UCSD-AML1 (cell line): Measurements from ENCODE around the gene ZNF624.
A peak's percentile ranks its signal among the peaks of the same experiment; 100 is the strongest.
"Not testable (repeated sequence)": the region's sequence is repeated elsewhere in the genome, so short reads cannot be mapped to it uniquely, and the experiment has no call there.

ENCODE experiments used
- DNase-seq: peaks from one replicate; lab custom pipeline; 2025; ENCODE audit not compliant: unreplicated experiment; lab: John Stamatoyannopoulos, UW

Gene ZNF624

DNA sequence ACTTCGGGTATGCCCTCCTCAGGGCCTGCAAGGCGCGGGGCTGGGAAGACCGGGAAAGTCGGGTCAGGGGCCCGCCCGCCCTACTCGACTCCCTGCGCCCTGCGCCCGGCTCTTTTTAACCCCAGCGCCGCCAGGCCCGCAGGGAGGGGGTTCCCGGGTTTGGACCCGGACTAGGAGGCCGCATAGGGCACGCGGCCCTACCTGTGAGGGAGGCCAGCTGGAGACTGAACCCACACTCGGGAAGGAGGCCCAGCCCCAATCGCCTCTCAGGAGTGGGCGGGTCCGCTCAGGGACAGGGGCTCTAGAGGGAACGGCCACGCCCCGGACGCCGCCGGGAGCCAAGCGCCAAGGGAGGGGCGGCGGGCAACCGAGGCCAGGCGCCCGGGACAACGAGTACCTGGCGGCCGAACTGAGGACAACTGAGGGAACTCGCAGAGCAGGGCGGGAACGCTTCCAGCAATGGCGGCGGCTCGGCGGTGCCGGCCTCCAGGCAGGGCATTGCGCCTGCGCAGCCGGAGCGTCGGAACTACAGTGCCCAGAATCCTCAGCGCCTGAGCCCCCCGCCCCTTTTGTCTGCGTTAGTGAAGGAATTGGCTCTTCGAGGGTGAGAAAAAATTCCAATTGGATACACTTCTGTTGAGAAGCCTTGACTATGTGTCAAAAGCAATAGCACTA lies at the start of gene ZNF624:
Gene ZNF624, minus strand, starts transcription at position 484 of the 675 bp plus-strand sequence.
- DNase-seq = peak; percentile 94

DNA sequence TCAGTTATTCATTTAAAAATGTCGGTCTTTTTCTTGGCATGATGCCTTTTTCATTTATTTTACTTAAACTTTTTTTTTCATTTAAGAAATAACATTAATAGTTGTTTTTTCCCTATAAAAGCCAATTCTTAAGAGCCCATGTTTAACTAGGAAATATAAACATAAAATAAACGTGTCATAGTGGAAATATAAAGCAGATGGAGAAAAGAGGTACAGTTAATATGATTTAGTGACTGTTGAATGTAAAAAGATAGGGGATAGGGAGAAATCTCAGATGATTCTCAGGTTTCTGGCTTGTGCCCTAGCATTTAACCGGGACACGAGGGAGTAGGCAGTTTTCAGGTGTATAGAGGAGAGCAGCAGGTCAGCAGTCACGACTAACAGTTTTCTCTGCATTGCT lies 44.0 kb upstream of the ZNF624 start:
- DNase-seq = not testable (repeated sequence)

DNA sequence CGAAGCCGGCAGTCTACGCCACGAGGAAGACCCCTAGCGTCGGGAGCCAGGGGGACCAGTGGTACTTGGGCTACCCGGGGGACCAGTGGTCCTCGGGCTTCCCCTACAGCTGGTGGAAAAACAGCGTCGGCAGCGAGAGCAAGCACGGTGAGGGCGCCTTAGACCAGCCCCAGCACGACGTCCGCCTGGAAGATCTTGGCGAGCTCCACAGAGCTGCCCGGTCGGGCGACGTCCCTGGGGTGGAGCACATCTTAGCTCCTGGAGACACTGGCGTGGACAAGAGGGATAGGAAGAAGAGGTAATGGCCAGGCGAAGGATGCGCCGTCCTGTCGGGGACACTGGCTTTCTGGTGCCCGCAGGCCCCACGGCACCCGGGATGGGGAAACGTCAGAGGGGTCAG lies 36.8 kb upstream of the ZNF624 start:
- DNase-seq = not testable (repeated sequence)

DNA sequence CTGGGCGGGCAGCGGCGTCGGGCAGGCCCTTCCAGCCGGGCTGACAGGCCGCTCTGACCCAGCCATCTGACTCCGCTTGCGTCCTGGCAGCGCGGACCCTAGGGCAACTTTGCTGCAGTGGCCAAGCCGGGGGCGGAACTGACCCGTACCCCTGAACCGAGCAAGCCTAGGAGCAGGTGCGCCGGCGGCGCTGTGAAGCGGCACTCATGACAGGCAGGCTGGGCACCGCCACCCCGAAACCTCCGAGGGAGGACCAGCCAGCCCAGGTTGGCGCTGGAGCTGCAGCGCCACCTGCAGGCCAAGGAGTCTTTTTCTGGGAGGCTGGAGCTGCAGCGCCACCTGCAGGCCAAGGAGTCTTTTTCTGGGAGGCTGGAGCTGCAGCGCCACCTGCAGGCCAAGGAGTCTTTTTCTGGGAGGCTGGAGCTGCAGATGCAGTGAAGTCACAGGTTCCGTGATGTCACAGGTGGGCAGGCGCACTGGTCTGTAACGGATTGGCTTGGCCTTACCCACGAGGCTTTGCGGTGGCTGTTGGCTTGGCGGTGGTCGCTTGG lies 36.2 kb upstream of the ZNF624 start, which contains the start of gene CCDC144A:
Gene CCDC144A, plus strand, starts transcription at position 511 of the 551 bp plus-strand sequence. CDS start 160 bp downstream, outside the sequence.
- DNase-seq = not testable (repeated sequence)

DNA sequence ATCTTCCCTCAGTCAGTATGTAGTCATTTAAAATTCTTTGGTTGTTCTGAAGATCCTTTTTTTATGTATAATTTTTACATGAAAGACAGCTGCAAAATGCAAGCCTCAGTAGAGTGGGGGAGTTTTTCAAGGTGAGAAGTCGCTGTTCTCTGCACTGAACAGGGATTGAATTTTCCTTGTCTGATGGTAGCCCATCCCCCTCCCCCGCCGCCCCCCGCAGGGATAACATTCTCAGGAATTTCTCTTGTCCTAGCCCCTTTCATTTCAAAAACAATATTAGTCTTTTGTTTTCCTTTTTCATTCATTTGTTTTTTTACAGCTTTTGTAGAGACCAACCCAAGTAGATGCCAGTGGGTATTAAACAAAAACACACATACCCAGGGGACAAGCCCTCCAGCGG lies 33.5 kb upstream of the ZNF624 start:
- DNase-seq = not testable (repeated sequence)

DNA sequence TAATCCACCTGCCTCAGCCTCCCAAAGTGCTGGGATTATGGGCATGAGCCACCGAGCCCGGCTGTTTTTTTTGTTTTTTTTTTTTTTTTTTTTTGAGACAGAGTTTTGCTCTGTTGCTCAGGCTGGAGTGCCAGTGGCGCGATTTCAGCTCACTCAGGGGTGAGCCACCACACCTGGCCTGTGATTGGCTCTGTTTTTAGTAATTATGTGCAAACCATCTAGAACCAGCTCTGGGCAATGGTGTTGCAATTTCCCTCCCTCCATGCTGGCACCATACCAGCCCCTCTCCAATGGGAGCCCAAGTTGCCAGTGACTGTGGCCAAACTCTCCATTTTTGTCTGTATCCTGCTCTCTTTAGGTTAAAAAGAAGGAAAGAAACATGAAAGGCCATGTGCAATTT lies 32.4 kb upstream of the ZNF624 start:
- DNase-seq = not testable (repeated sequence)

DNA sequence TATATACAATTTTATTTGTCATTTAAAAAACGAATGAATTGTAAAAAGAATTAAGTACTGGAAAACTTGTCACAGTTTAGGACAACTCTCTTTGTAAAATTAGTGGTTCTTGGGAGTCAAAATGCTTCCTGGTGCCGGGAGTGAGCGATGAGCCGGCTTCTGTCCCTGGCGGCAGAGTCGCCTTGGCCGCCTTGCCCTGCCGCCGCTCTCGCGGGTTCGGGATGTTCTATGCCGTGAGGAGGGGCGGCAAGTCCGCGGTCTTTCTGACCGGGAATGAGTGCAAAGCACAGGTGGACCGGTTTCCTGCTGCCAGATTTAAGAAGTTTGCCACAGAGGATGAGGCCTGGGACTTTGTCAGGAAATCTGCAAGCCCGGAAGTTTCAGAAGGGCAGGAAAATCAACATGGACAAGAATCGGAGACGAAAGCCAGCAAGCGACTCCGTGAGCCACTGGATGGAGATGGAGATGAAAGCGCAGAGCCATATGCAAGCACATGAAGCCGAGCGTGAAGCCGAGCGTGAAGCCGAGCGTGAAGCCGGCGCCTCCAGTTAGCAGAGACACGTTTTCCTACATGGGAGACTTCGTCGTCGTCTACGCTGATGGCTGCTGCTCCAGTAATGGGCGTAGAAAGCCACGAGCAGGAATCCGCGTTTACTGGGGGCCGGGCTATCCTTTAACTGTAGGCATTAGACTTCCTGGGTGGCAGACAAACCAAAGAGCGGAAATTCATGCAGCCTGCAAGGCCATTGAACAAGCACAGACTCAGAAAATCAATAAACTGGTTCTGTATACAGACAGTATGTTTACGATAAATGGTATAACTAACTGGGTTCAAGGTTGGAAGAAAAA lies 29.9 kb upstream of the ZNF624 start:
- not testable (repeated sequence) for DNase-seq

DNA sequence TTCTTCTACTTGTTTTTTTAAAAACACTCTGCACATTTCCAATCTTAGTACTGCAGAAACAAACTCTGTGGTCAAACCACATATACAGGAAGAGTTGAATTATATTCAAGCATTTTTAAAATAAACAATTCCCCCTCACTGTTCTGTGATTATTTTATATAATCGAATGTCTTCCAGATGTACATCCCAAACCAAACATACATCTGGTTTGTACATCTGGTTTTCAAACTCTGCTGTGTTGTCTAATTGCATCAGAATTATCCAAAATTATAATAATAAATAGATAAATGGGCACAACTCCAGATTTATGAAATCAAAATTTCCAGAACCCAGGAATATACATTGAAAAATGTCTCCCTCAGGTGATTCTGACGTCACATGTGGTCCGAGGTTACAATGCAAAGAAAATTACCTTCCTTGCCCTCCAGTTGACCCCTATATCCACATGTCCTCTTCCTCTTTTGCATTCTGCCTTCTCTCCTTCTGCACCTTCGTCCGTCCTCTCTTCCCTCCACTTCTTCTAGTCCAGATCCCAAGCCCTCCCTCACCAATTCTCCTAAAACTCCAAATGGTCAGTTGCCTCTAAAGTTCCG lies 23.1 kb upstream of the ZNF624 start:
- no peak for DNase-seq

DNA sequence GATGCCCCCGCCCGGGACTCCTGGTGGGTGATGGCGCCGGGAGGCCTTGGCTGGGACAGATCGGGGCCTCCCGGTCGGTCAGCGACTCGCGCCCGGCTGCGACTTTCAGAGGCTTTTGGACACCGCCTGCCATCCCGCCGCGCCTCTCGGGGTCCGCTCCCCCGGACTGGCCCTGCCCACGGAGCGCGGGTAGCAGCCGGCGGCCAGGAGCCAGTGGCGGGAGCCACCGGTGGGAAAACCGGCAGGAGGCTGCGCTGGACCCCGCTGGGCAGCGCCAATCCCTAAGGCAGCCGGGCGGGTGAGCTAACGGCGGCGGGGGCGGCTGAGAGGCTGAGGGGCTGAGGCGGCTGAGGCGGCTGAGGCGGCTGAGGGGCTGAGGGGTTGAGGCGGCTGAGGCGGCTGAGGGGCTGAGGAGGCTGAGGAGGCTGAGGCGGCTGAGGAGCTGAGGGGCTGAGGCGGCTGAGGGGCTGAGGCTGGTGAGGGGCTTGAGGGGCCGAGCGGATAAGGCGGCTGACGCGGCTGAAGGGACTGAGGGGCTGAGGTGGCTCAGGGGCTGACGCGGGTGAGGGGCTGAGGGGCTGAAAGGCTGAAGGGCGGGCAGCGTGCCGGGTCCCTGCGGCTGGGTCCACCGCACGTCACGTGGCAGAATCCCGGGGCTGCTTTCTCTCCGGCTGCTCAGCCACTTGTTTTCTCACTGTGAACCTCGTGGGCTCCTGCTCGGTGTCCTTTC lies 13.4 kb upstream of the ZNF624 start:
- not testable (repeated sequence) for DNase-seq

DNA sequence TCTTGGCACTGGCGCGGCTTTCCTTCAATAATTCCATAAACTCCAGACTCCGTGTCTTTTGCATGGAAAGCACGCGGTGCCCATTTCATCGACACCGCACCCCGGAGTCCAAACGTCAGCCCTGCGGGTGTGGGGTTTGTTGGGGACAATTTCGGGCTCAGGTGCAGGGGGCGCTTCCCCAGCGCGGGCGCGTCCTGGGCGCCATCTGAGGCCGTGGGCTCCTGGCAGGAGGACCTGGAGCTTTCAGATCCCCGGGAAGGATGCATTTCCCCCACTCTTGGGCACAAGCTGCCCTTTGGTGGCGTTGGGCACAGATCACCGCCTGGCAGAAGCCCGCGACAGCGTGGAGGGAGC lies 12.9 kb upstream of the ZNF624 start:
- not testable (repeated sequence) for DNase-seq

DNA sequence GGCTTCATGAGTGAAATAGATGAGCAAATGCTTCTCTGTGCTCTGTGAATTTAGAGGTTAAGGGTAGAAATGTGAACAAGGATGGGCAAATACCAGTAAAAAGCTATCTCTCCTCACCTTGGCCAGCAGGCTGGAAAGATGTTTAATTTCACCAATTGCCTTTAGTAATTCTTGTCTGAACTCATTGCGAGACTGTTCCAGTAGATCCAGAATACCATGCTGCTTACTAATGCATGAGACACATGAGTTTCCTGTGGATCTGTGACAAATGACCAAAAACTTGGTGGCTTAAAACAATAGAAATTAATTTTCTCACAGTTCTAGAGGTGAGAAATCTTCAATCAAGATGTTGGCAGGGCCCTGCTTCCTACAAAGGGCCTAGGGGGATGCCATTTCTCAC lies 9.3 kb upstream of the ZNF624 start:
- DNase-seq = no peak

DNA sequence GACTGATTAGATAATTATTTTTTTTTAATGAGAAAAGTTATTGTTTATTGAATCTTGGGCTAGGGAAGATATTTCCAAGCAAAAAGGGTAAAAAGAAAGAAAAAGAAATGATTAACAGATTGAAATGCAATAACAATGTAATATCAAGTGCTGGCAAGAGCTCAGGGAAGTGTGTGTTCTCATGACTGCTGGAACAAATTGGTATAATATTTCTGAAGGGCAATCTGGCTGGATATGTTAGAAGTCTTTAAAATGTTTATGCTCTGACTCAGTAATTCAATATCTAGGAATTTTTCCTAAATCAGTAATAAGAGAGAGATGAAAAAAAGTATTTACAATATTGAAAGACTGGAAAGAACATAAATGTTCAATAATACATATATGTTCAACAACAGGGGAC lies 7.6 kb upstream of the ZNF624 start:
- no peak for DNase-seq

DNA sequence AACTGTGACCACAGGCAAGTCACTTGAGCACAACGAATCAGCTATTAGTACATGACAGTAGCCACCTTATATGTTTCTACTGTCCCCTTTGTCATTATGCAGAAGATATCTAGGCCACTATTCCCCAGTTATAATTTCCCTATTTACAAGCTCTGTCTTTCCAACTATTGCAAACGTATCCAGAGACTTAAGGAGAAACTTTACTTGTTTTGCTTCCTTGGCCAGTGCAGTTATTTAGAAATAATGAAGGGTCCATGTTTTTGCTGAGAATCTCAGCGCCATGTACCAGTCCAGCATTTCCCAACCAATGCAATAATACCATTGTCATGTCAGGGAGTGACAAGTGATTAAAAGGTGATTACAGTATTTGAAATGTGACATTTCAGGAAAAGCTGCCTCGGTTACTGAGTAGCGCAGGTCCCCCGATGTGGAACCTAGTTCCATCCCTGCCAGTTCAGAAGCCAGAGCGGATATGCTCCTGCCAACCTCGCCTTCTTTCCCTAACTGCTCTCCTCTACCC lies 743 bp downstream of the ZNF624 start:
- DNase-seq = no peak

DNA sequence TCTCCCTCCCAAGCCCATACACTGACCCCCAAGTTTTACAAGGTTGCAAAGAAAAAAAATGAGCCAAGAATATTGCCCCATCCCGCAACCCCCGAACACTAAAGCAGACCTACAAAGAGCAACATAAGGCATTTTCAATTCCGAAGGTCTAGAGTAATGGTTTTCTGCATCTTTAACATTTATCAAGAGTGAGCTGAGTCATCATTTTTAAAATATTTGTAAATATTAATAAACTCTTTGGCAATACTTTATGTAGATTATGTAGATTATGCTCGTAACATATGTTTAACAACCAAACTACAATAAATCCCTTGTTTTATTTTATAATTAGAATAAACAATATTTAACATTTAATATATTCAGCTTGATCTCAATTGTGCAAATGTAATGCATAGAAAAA lies 1.4 kb downstream of the ZNF624 start:
- no peak for DNase-seq

DNA sequence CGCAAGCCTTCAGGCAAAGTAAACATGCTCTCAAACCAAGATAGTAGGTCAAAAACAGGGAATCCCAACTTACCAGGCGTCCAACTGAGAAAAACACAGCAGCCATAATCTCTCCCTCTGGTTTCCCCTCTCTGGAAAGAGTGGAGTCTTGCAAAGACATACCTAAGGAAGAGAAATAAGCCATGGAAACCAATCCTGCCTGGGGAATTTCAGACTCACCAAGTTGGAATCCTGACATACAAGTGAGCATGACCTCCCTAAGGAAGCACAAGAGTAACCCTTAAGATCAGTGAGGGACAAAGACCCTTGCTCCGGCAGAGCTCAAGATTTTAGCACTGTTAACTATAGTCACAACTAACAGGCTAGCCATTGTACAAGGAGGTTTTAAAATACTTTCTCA lies 4.1 kb downstream of the ZNF624 start:
- no peak for DNase-seq

DNA sequence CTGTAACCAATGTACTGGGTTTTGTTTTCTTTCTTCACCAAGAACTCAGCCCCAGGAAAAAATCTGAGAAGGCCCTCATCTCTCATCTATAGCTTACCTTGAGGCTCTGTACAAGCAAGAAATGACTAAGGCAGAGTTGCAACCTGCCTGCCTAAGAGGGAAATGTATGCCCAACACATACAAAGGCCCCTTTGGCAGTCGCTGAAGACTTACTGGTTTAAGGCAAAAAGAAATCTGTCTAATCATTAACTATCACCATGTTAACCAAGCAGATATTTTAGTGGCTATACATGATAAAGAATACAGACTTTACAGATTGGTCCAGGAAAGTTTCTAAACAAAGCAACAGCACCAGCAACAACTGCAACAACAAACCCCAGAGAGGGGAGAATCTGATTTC lies 14.2 kb downstream of the ZNF624 start:
- no peak for DNase-seq

DNA sequence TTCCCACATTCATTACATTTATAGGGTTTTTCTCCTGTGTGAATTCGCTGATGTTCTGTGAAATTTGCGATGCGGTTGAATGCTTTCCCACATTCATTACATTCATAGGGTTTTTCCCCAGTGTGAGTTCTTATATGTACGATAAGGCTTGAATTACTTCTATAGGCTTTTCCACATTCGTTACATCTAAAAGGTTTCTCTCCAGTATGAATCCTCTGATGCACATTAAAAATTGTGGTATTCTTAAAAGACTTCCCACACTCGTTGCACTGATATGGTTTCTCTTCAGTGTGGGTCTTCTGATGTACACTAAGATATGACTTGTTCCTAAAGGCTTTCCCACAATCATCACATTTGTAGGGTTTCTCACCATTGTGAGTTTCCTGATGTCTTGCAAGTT lies 30.4 kb downstream of the ZNF624 start:
- no peak for DNase-seq

DNA sequence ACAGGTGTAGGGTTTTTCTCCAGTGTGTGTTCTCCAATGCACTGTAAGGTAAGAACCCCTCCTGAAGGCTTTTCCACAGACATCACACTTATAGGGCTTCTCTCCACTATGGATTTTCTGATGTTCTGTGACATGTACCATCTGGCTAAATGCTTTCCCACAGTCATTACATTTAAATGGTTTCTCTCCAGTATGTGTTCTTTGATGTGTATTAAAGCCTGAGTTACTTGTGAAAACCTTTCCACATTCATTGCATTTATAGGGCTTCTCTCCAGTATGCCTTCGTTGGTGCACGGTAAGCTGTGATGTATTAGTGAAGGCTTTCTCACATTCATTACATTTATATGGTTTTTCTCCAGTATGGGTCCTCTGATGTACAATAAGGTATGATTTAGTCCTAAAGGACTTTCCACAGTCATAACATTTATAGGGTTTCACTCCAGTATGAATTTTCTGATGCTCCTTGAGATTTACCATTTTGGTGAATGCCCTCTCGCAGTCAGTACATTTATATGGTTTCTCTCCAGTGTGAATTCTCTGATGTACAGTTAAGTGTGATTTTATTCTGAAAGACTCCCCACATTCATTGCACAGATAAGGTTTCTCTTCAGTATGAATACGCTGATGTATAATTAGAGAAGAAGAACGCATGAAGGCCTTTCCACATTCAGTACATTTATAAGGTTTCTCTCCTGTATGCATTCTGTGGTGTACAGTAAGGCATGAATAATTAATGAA lies 30.9 kb downstream of the ZNF624 start:
- no peak for DNase-seq

DNA sequence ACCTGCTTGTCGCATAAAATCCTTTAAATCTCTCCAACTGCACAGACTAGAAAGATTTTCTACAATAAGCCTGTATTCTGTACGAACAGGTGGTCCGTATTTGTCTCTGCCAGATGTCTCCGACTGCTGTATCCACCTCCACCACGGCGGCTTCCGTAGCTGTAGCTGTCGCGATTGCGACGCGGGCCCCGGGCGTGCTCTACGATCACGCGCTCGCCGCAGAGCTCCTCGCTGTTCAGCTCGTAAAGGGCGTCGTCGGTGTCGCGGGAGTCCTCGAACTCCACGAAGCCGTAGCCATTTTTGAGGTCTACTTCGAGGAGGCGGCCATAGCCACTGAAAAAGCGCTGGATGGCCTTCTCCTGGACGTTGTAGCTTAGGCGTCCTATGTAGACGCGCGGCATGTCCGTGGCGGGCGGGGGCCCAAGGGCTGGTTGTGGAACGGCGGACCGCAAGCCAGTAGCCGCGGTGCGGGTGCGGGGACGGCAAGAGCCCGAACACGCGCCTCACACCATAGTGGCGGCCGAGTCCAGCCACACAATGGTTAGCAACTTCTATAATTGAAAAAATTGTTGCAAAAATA lies 36.1 kb downstream of the ZNF624 start:
- DNase-seq = no peak

DNA sequence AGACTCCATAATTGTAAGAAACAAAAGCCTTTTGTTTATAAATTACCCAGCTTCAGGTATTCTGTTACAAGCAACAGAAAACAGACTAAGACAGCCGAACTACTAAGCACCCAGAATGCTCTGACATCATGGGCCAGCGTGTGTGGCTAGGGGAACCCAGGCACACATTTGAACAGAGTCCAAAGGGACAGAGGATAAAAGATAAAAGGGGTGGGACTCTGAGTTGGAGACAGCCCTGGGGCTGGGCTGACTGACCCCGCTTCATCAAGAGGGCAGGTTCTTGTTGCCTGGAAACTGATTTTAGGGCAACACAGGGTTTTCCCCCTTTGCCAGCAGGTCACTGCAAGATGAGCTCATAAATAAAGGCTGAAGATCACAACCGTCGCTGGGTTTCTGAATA lies 54.1 kb downstream of the ZNF624 start:
- DNase-seq = no peak
